Measurements from ENCODE around the gene NAT9.

Gene NAT9

GRCh38 chr17:74815067-74815466 lies 38.9 kb upstream of the NAT9 start:
- Histone ChIP-seq H3K36me3 (ENCODE audit: insufficient read depth, low read length) (no peaks in the 10 kb centered on the region), H2AFZ (ENCODE audit: low read length, unreplicated experiment) (no peak overlapping the region), H3K79me2 (ENCODE audit: control insufficient read depth, insufficient read depth, low read length, unreplicated experiment) (no peaks in the 10 kb centered on the region), H3K4me1 (ENCODE audit: control insufficient read depth, insufficient read depth, low read length, unreplicated experiment) (no peaks in the 10 kb centered on the region), H3K4me3 (ENCODE audit: low read depth, low read length) (no peak overlapping the region), H3K27ac (ENCODE audit: low read depth, low read length) (no peak overlapping the region), H3K27me3 (ENCODE audit: insufficient read depth, low read length) (no peaks in the 10 kb centered on the region)

DNA sequence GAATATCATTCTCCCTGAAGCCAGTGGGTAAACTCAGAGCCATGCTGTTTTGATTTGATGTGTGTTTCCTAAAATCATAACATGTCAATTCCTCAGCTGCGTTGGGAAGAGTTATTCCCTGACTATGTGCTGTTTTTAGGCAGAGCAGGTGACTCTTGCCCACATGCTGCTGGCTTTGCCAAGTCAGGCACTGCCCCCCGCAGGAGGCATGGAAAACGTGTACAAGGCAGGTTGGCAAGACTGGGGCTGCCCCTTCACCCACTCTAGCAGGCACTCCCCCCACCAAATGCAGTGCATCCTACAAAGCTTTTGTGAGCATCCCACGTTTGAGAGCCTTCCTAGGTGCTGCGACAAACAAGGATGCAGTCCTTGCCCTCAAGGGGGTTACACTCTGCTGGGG lies 38.3 kb upstream of the NAT9 start:
- Histone ChIP-seq H3K27ac (ENCODE audit: low read depth, low read length) (no peak overlapping the region), H3K79me2 (ENCODE audit: control insufficient read depth, insufficient read depth, low read length, unreplicated experiment) (no peaks in the 10 kb centered on the region), H2AFZ (ENCODE audit: low read length, unreplicated experiment) (no peak overlapping the region), H3K4me1 (ENCODE audit: control insufficient read depth, insufficient read depth, low read length, unreplicated experiment) (no peaks in the 10 kb centered on the region), H3K36me3 (ENCODE audit: insufficient read depth, low read length) (no peaks in the 10 kb centered on the region), H3K27me3 (ENCODE audit: insufficient read depth, low read length) (no peaks in the 10 kb centered on the region), H3K4me3 (ENCODE audit: low read depth, low read length) (no peak overlapping the region)

- no peak overlapping the region for H3K4me3 ChIP-seq (ENCODE audit: low read depth, low read length)
- H3K27ac ChIP-seq (ENCODE audit: low read depth, low read length), result no peak overlapping the region
- H3K4me1 ChIP-seq (ENCODE audit: control insufficient read depth, insufficient read depth, low read length, unreplicated experiment), result no peaks in the 10 kb centered on the region
- H3K79me2 ChIP-seq (ENCODE audit: control insufficient read depth, insufficient read depth, low read length, unreplicated experiment), result no peaks in the 10 kb centered on the region
- H2AFZ ChIP-seq (ENCODE audit: low read length, unreplicated experiment), result no peak overlapping the region
- H3K27me3 ChIP-seq (ENCODE audit: insufficient read depth, low read length), result no peaks in the 10 kb centered on the region
- no peaks in the 10 kb centered on the region for H3K36me3 ChIP-seq (ENCODE audit: insufficient read depth, low read length)
Measured at GRCh38 chr17:74812109-74813009, 36.2 kb upstream of the NAT9 start.

GRCh38 chr17:74810699-74811485 lies 34.7 kb upstream of the NAT9 start:
- H3K27me3 ChIP-seq (ENCODE audit: insufficient read depth, low read length), result no peaks in the 10 kb centered on the region
- no peaks in the 10 kb centered on the region for H3K4me1 ChIP-seq (ENCODE audit: control insufficient read depth, insufficient read depth, low read length, unreplicated experiment)
- no peak overlapping the region for H3K4me3 ChIP-seq (ENCODE audit: low read depth, low read length)
- H2AFZ ChIP-seq (ENCODE audit: low read length, unreplicated experiment), result no peak overlapping the region
- no peaks in the 10 kb centered on the region for H3K79me2 ChIP-seq (ENCODE audit: control insufficient read depth, insufficient read depth, low read length, unreplicated experiment)
- H3K27ac ChIP-seq (ENCODE audit: low read depth, low read length), result no peak overlapping the region
- no peaks in the 10 kb centered on the region for H3K36me3 ChIP-seq (ENCODE audit: insufficient read depth, low read length)

DNA sequence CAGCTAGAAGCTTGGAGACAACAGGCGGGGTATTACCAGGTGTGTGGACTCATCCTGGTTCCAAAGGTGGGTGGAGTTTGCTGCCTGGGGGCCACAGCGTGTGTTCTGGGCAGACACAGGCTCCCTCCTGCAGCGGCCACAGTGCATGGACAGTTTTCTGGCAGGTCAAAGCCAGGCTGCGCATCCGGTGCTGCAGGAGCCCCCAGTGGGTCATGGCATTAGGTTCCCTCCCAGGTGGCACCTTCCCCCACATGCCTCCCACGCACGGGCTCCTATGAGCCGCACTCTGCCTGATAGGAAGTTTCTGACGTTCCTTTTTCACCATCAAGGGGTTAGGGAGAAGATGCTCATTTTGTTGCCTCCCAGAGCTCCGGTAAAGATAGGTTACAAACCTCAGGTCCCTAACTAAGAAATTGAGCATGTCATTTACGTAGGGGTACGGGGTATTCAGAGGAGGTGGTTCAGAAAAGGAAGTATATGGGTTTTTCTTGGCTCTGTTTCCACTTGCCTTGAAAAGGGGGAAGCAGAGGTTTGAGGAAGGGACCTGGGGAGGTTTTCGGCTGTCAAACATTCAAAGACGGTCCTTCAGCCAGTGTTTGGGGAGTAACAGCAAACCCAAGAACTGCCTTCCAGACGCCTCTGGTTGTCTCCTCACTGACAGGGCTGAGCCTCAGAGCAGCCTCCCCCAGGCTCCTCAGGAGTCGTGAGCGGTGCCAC lies 32.7 kb upstream of the NAT9 start:
- Histone ChIP-seq H3K36me3 (ENCODE audit: insufficient read depth, low read length) (no peaks in the 10 kb centered on the region), H3K4me3 (ENCODE audit: low read depth, low read length) (no peak overlapping the region), H3K79me2 (ENCODE audit: control insufficient read depth, insufficient read depth, low read length, unreplicated experiment) (no peaks in the 10 kb centered on the region), H3K27ac (ENCODE audit: low read depth, low read length) (no peak overlapping the region), H3K27me3 (ENCODE audit: insufficient read depth, low read length) (no peaks in the 10 kb centered on the region), H2AFZ (ENCODE audit: low read length, unreplicated experiment) (no peak overlapping the region), H3K4me1 (ENCODE audit: control insufficient read depth, insufficient read depth, low read length, unreplicated experiment) (no peaks in the 10 kb centered on the region)

GRCh38 chr17:74807925-74808324 lies 31.8 kb upstream of the NAT9 start:
- Histone ChIP-seq H3K4me1 (ENCODE audit: control insufficient read depth, insufficient read depth, low read length, unreplicated experiment) (no peaks in the 10 kb centered on the region), H3K4me3 (ENCODE audit: low read depth, low read length) (no peak overlapping the region), H2AFZ (ENCODE audit: low read length, unreplicated experiment) (no peak overlapping the region), H3K27me3 (ENCODE audit: insufficient read depth, low read length) (no peaks in the 10 kb centered on the region), H3K36me3 (ENCODE audit: insufficient read depth, low read length) (no peaks in the 10 kb centered on the region), H3K27ac (ENCODE audit: low read depth, low read length) (no peak overlapping the region), H3K79me2 (ENCODE audit: control insufficient read depth, insufficient read depth, low read length, unreplicated experiment) (no peaks in the 10 kb centered on the region)

DNA sequence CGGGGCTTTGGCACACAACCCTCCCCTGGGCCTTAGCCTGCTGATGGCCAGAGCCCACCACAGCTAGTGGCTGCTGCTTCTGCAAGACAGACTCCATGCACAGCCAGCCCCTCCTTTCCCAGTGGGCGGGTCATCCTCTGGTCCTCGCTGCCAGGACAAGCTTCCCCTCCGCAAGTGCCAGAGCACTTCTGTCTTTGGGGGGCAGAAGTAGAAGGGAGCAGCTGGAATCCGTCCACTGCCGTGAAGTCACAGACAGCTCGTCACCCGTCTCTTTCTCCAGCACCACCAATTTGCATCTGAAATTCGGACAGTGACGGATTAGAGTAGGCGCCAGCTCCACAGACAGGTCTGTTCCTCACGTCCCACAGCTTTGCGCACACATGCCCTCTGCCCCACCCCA lies 31.3 kb upstream of the NAT9 start:
- Histone ChIP-seq H3K4me3 (ENCODE audit: low read depth, low read length) (no peak overlapping the region), H2AFZ (ENCODE audit: low read length, unreplicated experiment) (no peak overlapping the region), H3K27me3 (ENCODE audit: insufficient read depth, low read length) (no peaks in the 10 kb centered on the region), H3K79me2 (ENCODE audit: control insufficient read depth, insufficient read depth, low read length, unreplicated experiment) (no peaks in the 10 kb centered on the region), H3K36me3 (ENCODE audit: insufficient read depth, low read length) (no peaks in the 10 kb centered on the region), H3K4me1 (ENCODE audit: control insufficient read depth, insufficient read depth, low read length, unreplicated experiment) (no peaks in the 10 kb centered on the region), H3K27ac (ENCODE audit: low read depth, low read length) (no peak overlapping the region)

DNA sequence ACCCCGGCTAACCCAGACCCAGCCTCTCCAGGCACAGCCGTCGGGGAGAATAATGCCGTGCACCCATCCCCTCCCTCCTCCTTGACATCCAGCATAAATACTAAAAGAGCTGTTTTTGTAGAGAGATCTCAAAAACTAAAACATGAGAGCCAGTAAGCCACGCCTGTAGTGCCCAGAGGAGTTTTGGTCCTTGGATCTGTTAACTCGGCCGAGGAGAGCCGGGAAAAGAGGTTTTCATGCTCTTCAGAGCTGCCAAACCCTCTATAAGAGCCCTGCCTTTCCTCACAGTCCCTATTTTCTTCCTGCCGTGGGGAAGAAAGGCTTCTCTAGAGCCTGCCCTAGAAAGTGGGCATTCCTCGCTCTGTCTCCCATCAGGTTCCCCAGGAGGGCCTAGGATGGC lies 30.2 kb upstream of the NAT9 start:
- Histone ChIP-seq H2AFZ (ENCODE audit: low read length, unreplicated experiment) (no peak overlapping the region), H3K79me2 (ENCODE audit: control insufficient read depth, insufficient read depth, low read length, unreplicated experiment) (no peaks in the 10 kb centered on the region), H3K4me3 (ENCODE audit: low read depth, low read length) (no peak overlapping the region), H3K4me1 (ENCODE audit: control insufficient read depth, insufficient read depth, low read length, unreplicated experiment) (no peaks in the 10 kb centered on the region), H3K27me3 (ENCODE audit: insufficient read depth, low read length) (no peaks in the 10 kb centered on the region), H3K27ac (ENCODE audit: low read depth, low read length) (no peak overlapping the region), H3K36me3 (ENCODE audit: insufficient read depth, low read length) (no peaks in the 10 kb centered on the region)

DNA sequence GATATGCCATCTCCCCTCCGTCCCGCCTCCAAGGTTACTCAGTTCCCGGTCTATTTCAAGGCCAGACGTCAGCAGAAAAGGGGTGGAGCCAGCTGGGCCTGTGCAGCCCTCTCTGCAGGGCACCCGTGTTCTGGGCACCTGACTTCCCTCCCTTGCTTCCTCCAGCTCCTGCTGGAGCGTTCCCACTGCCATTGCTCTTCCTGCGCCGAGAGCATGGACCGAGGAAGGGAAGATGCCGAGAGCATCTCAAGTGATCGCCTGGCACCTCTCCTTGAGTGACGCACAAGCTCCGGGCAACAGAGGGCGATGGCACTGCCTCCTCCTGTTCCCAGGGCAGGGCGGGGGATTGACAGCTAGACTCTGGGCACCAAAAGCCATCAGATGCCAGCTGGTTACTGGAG lies 29.4 kb upstream of the NAT9 start:
- Histone ChIP-seq H3K79me2 (ENCODE audit: control insufficient read depth, insufficient read depth, low read length, unreplicated experiment) (no peaks in the 10 kb centered on the region), H3K36me3 (ENCODE audit: insufficient read depth, low read length) (no peaks in the 10 kb centered on the region), H3K4me3 (ENCODE audit: low read depth, low read length) (no peak overlapping the region), H3K4me1 (ENCODE audit: control insufficient read depth, insufficient read depth, low read length, unreplicated experiment) (no peaks in the 10 kb centered on the region), H3K27ac (ENCODE audit: low read depth, low read length) (no peak overlapping the region), H3K27me3 (ENCODE audit: insufficient read depth, low read length) (no peaks in the 10 kb centered on the region), H2AFZ (ENCODE audit: low read length, unreplicated experiment) (no peak overlapping the region)

DNA sequence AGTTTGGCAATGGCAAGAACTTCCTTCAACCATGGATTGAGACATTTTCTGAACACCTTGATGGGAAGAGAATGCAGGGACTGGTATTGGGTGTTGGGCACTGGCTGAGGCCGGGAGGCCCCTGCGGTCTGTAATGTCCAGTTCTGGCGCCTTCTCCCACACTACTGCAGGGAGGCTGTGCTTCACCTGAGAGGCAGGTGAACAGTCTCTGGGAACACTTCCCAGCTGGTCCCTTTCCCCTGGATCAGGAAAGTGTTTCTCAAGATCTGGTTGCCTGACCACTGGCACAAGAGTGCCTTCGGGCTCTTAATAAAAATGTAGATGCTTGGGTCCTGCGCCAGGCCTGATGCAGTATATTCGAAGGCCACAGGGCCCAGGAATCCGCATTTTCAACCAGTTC lies 28.5 kb upstream of the NAT9 start:
- no peak overlapping the region for H3K4me3 ChIP-seq (ENCODE audit: low read depth, low read length)
- no peaks in the 10 kb centered on the region for H3K36me3 ChIP-seq (ENCODE audit: insufficient read depth, low read length)
- H2AFZ ChIP-seq (ENCODE audit: low read length, unreplicated experiment), result no peak overlapping the region
- H3K27ac ChIP-seq (ENCODE audit: low read depth, low read length), result no peak overlapping the region
- H3K4me1 ChIP-seq (ENCODE audit: control insufficient read depth, insufficient read depth, low read length, unreplicated experiment), result no peaks in the 10 kb centered on the region
- no peaks in the 10 kb centered on the region for H3K79me2 ChIP-seq (ENCODE audit: control insufficient read depth, insufficient read depth, low read length, unreplicated experiment)
- H3K27me3 ChIP-seq (ENCODE audit: insufficient read depth, low read length), result no peaks in the 10 kb centered on the region
